ENCODE measurements around the gene ARRDC3.
A peak's percentile ranks its signal among the peaks of the same experiment; 100 is the strongest.
"Not testable (repeated sequence)": the region's sequence is repeated elsewhere in the genome, so short reads cannot be mapped to it uniquely, and the experiment has no call there.

ARRDC3 gene

GRCh38 chr5:91359962-91360609, 23.0 kb downstream of the ARRDC3 start:
- no peak for DNase-seq (ENCODE audit: low spot score)

DNA sequence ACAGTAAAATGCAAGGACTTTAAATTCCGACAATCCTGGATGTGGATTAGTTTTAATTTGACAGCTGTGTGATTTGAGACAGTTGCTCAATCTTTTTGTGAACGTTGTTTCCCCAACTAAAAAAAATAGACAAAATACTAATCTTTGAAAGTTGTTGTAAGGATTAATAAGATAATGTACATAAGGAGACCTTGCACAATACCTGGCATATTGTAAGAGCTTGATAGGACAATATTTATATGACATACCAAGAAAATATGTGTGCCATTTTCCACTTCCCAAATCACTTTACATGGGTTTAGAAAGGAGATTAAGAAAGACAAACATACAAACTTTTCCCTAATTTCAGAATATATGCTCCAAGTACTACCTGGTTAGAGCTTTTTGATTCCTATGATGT, 25.3 kb downstream of the ARRDC3 start:
- DNase-seq (ENCODE audit: low spot score) = no peak

- no peak for DNase-seq (ENCODE audit: low spot score)
Observed at GRCh38 chr5:91357012-91357634, 26.0 kb downstream of the ARRDC3 start.

GRCh38 chr5:91354867-91355266, 28.2 kb downstream of the ARRDC3 start:
- not testable (repeated sequence) for DNase-seq (ENCODE audit: low spot score)

DNA sequence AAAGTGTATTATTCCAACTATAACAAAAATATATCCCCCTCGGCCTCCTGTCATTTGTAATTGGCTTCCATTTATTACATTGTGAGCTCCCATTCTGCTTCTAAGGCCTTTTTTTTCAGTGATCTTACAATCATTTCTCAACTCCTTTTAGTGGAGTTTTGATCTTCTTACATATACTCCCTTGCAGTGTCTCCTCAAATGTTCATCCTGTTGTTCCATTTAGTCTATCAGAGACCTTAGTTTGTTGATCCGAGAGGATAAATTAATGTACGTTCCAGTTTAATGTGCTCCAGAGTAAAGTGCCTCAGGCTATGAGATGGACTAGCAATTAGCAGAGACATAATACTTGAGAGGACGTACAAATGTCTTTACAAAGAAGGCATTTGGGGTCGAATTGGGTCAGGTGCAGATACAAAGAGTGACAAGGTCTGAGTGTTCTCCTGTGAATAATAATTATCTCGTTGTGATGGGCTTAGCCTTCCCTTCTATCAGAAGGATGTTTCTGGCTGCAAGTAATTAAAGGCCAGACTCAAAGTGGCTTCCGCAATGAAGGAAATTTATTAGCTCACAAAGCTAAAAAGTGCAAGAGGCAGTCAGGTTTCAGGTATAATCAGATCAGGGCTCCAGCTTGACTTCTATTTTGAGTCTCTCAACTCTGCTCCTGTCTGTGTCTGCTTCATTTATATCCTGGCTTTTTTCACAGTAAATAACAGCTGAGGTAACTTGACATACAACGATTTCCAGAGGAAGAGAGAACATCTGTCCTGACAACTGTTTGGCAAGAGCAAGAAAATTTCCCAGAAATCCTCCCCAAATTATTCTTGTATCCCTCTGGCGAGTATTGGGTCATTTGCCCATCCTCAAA, 30.1 kb downstream of the ARRDC3 start:
- DNase-seq (ENCODE audit: low spot score) = no peak

- DNase-seq (ENCODE audit: low spot score) = no peak
Observed at GRCh38 chr5:91345461-91345860, 37.7 kb downstream of the ARRDC3 start.

DNA sequence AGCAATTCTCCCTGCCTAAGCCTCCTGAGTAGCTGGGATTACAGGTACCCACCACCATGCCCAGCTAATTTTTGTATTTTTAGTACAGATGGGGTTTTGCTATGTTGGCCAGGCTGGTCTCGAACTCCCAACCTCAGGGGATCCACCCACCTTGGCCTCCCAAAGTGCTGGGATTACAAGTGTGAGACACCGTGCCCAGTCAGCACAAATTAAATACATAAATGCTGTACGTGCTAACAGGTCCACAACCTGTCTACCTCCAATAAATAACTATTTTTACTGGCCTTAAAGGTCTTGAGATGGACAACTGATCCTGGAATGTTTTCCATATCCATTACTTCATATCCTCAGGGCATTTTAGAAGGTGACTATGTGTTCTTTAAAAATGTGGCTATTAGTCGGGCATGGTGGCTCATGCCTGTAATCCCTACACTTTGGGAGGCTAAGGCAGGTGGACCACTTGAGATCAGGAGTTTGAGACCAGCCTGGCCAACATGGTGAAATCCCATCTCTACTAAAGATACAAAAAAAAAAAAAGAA, 38.4 kb downstream of the ARRDC3 start:
- DNase-seq (ENCODE audit: low spot score) = not testable (repeated sequence)

- DNase-seq (ENCODE audit: low spot score) = no peak
Observed at GRCh38 chr5:91343916-91344315, 39.2 kb downstream of the ARRDC3 start.

DNA sequence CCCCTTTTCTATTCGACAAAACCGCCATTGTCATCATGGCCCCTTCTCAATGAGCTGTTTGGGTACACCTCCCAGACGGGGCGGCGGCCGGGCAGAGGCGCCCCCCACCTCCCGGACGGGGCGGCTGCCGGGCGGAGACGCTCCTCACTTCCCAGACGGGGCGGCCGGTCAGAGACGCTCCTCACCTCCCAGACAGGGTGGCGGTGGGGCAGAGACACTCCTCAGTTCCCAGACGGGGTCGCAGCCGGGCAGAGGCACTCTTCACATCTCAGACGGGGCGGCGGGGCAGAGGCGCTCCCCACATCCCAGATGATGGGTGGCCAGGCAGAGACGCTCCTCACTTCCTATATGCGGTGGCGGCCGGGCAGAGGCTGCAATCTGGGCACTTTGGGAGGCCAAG, 40.2 kb downstream of the ARRDC3 start:
- DNase-seq (ENCODE audit: low spot score) = not testable (repeated sequence)

GRCh38 chr5:91341154-91341553, 42.0 kb downstream of the ARRDC3 start:
- no peak for DNase-seq (ENCODE audit: low spot score)

- no peak for DNase-seq (ENCODE audit: low spot score)
Observed at GRCh38 chr5:91340532-91340931, 42.6 kb downstream of the ARRDC3 start.

DNA sequence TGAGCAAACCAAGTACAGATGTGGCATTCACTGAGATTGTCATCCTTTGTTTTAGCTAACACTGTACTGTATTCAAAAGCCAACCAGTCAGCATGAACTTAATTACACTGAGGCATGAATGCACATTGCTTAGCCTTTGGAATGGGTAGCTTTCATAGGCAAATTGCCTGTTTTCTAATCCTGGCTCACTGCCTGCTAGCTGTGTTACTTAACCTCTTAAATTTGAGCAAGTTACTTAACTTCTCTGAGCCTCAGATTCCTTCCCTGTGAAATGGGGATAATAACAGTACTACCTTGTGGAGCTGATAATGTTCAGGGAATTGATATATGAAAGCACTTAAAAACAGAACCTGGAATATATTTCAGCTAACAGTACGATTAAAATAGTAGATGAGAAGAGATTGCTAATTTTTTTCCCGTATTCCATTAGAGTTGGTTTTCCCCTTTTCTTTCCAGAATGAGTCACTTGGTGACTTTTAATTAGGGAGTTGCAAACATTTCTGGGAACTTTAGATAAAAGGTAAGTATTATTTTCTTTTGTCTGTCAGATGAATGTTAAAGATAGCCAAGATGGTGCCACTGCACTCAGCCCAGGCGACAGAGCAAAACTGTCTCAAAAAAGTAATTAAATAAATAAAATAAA, 43.9 kb downstream of the ARRDC3 start:
- no peak for DNase-seq (ENCODE audit: low spot score)

DNA sequence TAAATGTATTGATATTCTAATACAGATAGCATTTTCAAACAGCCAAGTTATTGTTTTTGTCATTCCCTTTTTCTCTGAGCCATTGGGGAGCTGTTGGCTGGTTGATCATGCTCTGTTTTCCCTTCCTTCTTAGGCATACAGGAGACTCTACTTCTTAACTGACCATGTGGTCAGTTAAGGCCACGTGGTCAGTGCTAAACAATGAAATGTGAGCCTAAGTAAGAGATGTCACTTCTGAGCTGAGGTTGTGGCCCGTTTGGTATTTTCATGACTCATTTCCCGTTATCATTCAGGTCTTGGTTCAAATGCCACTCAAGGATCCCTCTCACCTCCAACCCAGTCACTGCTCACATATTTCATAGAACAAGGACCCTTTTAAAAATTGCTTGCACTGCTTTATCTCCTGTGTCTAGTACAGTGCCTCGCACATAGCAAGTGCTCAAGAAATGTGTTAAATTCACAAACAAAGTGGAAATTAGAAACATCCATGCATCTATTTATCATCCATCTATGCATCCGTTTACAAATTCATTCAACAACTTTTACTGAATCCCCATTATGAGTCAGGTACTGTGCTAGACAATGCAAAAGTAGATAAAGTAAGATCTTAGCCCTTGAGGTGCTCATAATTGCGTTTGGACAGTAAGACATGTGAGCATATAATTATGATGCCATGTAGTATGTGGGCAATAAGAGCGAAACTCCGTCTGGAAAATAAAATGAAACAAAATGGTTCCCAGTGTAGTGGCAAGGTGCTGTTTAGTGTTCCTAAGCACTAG, 50.7 kb downstream of the ARRDC3 start:
- peak; percentile 21 for DNase-seq (ENCODE audit: low spot score)

- no peak for DNase-seq (ENCODE audit: low spot score)
Observed at GRCh38 chr5:91331705-91332104, 51.4 kb downstream of the ARRDC3 start.

- no peak for DNase-seq (ENCODE audit: low spot score)
Observed at GRCh38 chr5:91329283-91329682, 53.8 kb downstream of the ARRDC3 start.

DNA sequence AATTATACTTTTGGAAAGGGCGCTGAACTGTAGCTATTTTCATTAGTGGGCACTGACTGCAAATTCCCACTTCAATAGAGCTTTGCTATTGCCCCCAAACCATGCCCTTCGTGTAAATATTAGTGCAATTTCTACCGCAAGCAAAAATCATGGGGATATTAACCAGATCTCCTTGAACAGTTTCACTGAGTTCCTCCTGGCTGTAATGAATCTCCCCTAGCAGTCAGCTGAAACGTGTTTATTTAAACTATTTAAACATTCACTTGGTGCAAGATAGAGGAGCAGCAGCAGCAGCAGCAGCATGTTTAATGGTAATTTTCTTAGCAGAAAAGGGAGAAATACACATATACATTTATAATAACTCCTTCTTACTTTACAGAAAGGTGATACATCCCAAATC, 54.4 kb downstream of the ARRDC3 start:
- DNase-seq (ENCODE audit: low spot score) = no peak

- not testable (repeated sequence) for DNase-seq (ENCODE audit: low spot score)
Observed at GRCh38 chr5:91322981-91323380, 60.1 kb downstream of the ARRDC3 start.

GRCh38 chr5:91319667-91320066, 63.5 kb downstream of the ARRDC3 start:
- DNase-seq (ENCODE audit: low spot score) = no peak

DNA sequence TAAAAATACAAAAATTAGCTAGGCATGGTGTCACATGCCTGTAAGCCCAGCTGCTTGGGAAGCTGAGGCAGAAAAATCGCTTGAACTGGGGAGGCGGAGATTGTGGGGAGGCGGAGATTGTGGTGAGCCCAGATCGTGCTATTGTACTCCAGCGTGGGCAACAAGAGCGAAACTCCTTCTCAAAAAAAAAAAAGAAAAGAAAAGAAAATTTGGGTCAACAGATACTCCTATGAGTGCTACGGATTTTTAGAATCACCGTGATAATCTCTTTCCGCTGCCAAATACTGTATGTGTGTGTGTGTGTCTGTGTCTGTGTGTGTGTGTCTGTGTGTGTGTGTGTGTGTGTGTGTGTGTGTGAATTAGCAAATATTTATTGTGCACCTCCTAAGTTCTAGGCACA, 64.4 kb downstream of the ARRDC3 start:
- DNase-seq (ENCODE audit: low spot score) = no peak

Measured in hepatic stellate cell (primary cell).